Activated CD4-positive, CD25-positive, alpha-beta regulatory T cell treated with anti-CD3 and anti-CD28 coated beads, Interleukin-2, amount 50 U/mL, for 16 hours (primary cell): ENCODE data around the gene NCAPD2.
A peak's percentile ranks its signal among the peaks of the same experiment; 100 is the strongest.
"Not testable (repeated sequence)": the region's sequence is repeated elsewhere in the genome, so short reads cannot be mapped to it uniquely, and the experiment has no call there.

Source experiments
- DNase-seq: peaks from one replicate; pipeline ENCODE4 v3.0.0-alpha.2; 2020; ENCODE audit warnings: low read depth, low spot score

Gene NCAPD2

DNA sequence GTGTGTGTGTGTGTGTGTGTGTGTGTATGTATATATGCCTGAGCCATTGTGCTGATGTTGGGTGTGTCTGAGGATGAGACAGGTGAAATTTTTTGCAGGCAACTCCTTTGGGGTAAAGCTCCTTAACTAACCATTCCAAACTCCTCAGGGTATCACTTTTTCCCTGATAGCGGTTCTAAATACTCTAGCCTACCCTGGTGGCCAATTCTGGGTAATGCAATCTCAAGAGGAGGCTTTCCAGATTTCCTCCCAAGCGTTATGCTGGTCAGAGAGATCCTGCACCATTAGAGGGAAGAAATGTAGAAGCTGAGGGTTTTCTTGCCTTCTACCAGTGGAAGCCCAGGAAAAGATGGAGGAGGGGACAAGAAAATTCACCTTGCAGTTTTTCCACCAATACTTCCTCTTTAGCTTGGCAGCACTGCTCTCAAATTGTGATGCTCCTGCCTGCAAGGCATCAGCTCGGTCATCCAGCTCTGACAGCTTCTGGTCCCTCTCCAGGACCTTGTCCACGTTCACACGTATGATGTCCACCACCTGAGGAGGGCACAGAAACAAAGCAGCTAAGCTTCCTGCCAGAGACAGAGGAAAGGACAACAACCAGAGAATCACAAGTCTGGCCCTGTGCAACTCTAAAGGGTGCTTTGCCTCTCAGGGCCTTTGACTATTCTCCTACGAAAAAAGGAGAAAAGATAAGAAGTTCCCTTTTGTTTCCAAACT lies 28.3 kb upstream of the NCAPD2 start:
- no peak for DNase-seq

GRCh38 chr12:6466184-6466573 lies 27.7 kb upstream of the NCAPD2 start:
- DNase-seq, result no peak

- not testable (repeated sequence) for DNase-seq
These were observed 27.2 kb upstream of the NCAPD2 start for GRCh38 chr12:6466751-6467150.

GRCh38 chr12:6467571-6468282 lies 26.2 kb upstream of the NCAPD2 start:
- not testable (repeated sequence) for DNase-seq

DNA sequence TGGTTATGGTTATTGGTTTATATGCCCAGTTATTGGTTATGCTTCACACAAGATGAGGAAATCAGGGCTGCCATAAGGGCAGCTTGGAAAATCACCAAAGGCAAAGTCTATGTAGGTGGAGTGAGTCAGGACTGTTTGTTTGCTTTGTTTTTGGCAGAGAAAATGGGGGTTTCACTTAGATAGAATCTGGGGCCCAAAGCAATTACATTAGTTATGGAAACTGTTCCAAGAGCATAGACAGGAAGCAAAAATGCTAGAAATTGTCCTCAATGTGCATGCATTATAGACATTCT lies 25.7 kb upstream of the NCAPD2 start:
- DNase-seq, result no peak

DNA sequence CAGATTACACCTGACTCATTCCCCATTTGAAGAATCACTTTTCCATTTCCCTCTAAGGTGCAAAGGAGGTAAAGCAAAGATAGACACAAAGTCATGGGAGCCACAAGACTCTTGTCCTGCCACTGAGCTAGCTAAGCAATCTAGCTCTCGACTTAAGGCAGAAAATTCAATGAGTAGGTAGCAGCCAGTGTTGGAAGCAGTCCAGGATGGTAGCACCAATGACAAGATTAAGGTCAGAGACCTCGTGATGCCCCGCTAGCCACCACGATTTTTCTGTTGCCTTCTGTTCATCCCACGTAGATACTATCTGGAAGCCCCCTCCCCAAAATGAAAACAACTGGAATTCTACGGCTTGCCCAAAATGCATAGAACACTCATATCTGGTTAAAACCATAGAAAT lies 24.8 kb upstream of the NCAPD2 start:
- no peak for DNase-seq

GRCh38 chr12:6469609-6470374 lies 24.1 kb upstream of the NCAPD2 start:
- no peak for DNase-seq

DNA sequence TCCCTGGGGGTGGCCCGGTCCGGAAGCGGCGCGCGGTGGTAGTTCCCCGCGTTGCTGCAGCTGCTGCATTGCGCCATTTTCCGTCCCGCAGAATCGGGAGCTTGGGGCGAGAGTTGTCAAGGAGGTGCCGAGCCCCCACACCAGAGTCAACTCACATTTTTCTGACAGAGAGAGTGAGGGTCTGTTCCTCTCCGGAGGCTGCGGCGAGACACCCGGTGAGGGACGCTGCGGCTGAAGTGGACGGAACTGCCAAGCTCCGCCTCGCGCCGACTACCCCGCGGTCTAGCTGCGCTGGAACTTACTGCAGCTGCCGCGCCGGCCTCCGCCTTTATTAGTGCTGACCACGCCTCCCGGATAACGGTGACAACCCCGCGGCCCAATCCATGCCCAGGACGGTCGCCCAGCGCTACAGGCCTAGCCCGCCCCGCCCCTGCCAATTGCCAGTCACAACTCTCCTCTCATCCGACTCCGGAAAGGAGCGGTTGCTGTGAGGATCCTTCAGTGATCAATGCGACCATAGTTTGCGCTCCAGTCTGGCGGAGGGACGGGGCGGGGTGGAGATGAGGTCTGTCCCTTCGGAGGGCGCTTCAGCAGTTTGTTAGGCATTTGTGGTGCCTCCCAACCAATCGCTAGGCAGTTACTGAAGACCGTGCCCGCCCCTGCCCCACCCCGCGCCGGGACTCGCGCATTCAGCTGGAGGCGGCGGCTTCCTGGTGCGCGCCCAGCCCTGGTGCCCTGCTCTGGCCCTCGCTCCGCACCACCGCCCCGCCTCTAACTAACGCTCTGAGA lies 23.3 kb upstream of the NCAPD2 start, which contains the start of gene VAMP1:
TSS of gene VAMP1 (minus strand) at position 303 of the 789 bp plus-strand sequence. CDS start at position 157, 146 bp downstream.
- peak; percentile 94 for DNase-seq

DNA sequence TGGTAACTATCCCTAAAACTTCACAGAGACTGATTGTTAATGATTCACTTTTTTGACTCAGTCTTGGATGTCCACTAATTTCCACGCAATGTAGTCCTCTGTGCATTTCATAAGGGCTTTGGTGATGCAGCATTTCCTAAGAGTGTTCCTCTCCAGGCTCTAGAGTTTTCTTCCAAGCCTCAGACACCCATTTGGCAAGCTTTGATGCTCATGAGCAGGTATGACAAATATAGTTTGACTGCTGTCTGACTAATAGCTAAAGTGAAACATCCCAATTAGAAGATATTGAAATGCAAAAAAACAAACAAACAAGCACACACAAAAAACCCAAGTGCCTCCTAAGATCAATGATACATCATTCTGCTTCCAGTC lies 21.9 kb upstream of the NCAPD2 start:
- no peak for DNase-seq

DNA sequence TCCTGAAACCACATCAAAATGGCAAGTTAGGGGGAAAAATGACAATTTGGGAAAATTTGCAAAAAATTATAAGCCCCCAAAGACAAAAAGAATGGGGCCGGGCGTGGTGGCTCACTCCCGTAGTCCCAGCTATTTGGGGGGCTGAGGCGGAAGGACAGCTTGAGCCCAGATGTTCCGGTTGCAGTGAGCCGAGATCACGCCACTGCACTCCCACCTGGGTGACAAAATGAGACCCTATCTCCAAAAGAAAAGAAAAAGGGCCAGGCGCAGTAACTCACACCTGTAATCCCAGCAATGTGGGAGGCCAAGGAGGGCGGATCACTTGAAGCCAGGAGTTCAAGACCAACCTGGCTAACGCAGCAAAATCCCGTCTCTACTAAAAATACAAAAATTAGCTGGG lies 21.4 kb upstream of the NCAPD2 start:
- no peak for DNase-seq

DNA sequence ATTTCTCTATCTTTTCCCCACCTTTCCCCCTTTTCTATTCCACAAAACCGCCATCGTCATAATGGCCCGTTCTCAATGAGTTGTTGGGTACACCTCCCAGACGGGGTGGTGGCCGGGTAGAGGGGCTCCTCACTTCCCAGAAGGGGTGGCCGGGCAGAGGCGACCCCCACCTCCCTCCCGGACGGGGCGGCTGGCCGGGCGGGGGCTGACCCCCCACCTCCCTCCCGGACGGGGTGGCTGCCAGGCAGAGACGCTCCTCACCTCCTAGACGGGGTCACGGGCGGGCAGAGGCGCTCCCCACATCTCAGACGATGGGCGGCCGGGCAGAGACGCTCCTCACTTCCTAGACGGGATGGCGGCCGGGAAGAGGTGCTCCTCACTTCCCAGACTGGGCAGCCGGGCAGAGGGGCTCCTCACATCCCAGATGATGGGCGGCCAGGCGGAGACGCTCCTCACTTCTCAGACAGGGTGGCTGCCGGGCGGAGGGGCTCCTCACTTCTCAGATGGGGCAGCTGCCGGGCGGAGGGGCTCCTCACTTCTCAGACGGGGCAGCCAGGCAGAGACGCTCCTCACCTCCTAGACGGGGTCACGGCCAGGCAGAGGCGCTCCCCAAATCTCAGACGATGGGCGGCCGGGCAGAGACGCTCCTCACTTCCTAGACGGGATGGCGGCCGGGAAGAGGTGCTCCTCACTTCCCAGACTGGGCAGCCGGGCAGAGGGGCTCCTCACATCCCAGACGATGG lies 18.5 kb upstream of the NCAPD2 start:
- DNase-seq, result not testable (repeated sequence)

DNA sequence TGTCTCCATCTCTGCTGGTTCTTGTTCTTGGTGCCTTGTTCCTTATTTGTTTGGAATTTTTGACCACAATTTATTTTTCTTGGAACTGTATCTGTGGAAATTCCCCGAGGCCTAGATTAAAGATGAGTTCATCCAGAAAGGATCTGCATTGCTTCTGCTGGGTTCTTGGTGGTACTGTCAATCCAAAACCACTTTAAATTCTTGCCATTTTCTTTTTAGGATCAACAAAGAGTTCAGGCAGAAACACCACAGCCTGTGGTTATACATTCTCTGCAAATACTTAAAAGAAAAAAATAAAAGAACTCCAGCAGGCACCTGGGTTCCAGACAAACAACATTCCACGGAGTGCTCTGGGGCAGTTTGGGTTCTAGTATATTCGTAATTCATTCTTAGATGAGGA lies 17.4 kb upstream of the NCAPD2 start:
- DNase-seq, result no peak

- not testable (repeated sequence) for DNase-seq
These were observed 16.1 kb upstream of the NCAPD2 start for GRCh38 chr12:6477601-6478377.

- DNase-seq, result no peak
These were observed 15.5 kb upstream of the NCAPD2 start for GRCh38 chr12:6478416-6478815.

- DNase-seq, result no peak
These were observed 5.7 kb upstream of the NCAPD2 start for GRCh38 chr12:6488240-6488639.

- no peak for DNase-seq
These were observed 4.5 kb upstream of the NCAPD2 start for GRCh38 chr12:6489449-6489848.

GRCh38 chr12:6490673-6491072 lies 3.2 kb upstream of the NCAPD2 start:
- DNase-seq, result not testable (repeated sequence)

DNA sequence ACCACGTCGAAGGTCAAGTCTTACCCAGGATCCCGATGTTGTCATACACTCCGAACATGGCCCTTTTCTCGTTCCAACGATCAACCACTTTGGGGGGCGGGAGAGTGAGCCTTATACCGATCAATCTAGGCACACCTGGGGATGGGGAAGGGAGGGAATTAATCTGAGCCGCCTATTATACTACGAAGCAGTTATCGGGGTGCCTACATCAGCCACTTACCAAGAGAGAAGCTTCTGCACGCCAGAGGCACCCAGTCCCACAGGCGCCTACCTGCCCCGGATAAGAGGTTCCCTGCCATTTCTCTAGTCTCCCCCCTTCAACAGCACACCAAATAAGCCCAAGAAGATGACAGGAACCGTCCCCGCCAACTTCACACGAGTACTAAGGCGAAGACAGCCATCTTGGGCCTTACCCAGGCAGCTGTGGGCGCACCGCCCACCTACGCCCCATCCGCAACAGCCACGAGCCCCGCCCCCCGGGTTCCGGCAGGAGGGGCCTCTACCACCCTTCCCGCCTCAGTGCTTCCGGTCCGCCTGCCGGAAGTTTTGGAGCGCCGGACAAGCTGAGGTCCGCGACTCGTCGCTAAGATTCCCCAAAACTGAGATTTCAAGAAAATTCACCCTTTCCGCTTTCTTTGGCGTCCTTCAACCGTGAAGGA lies 935 bp upstream of the NCAPD2 start, which contains the start of gene MRPL51:
TSS of gene MRPL51 (minus strand) at position 425 of the 659 bp plus-strand sequence. CDS start at position 299, 126 bp downstream.
- DNase-seq, result peak; percentile 96

GRCh38 chr12:6494258-6494743 lies 399 bp downstream of the NCAPD2 start:
- DNase-seq, result no peak
